Natural killer cell (primary cell): ENCODE results near the gene B4GALT2. TPM values are rescaled to one million over a fixed set of nuclear protein-coding genes. Genes with fewer than 3 reads are reported as not detected.

Experiments
- ATAC-seq, 3 donors: fragments of 150-1000 bp in 2 of 3; fragments of 200-7000 bp in 1 of 3; cut with Tn5 transposase; 1 replicate in 1 of 3; 2 replicates in 2 of 3; pipeline ENCODE4 v1.10.0; 2021; ENCODE audit warnings: mild to moderate bottlenecking in 2 of 3, moderate library complexity in 2 of 3
- DNase-seq, 2 donors: peaks; one replicate each; pipeline versions ENCODE4 v3.0.0 to v3.0.0-alpha.2; 2013 to 2021; ENCODE audit warnings: mixed read lengths in 1 of 2
- H3K27ac ChIP-seq: one replicate; pipeline ENCODE4 v1.5.1; 2013; ENCODE audit warnings: mild to moderate bottlenecking, low read length
- H3K27me3 ChIP-seq: one replicate; pipeline ENCODE4 v1.6.1; 2013; ENCODE audit warnings: low read length; ENCODE audit not compliant: control insufficient read depth, insufficient read depth
- H3K36me3 ChIP-seq: one replicate; pipeline ENCODE4 v1.6.1; 2013; ENCODE audit warnings: low read length; ENCODE audit not compliant: control insufficient read depth, insufficient read depth
- H3K4me1 ChIP-seq: one replicate; pipeline ENCODE4 v1.6.1; 2013; ENCODE audit warnings: low read length; ENCODE audit not compliant: control insufficient read depth, insufficient read depth
- H3K4me3 ChIP-seq: one replicate; pipeline ENCODE4 v1.5.1; 2013; ENCODE audit warnings: low read length
- H3K9me3 ChIP-seq: one replicate; pipeline ENCODE4 v1.6.1; 2013; ENCODE audit warnings: low read length; ENCODE audit not compliant: control insufficient read depth, insufficient read depth
- H3K27ac Mint-ChIP-seq, 2 donors: one replicate each; pipeline ENCODE4 v1.8.0; 2022; ENCODE audit warnings: mild to moderate bottlenecking in 2 of 2, mixed read lengths in 2 of 2, moderate library complexity in 1 of 2
- H3K27me3 Mint-ChIP-seq, 2 donors: one replicate each; pipeline ENCODE4 v1.8.0; 2022; ENCODE audit warnings: low read depth in 2 of 2, mixed read lengths in 2 of 2
- H3K36me3 Mint-ChIP-seq: one replicate; pipeline ENCODE4 v1.8.0; 2022; ENCODE audit warnings: mixed read lengths
- H3K4me1 Mint-ChIP-seq, 2 donors: one replicate each; pipeline ENCODE4 v1.8.0; 2022; ENCODE audit warnings: mixed read lengths in 2 of 2
- H3K4me3 Mint-ChIP-seq: one replicate; pipeline ENCODE4 v1.8.0; 2022; ENCODE audit warnings: mild to moderate bottlenecking, moderate library complexity, mixed read lengths
- H3K9me3 Mint-ChIP-seq, 2 donors: one replicate each; pipeline ENCODE4 v1.8.0; 2022; ENCODE audit warnings: mixed read lengths in 2 of 2
- WGBS: methylation state at CpG from one replicate; pipeline ENCODE4 v1.1.7; 2013; ENCODE audit warnings: missing lambda C conversion rate; ENCODE audit not compliant: insufficient coverage; 5-methylcytosine and 5-hydroxymethylcytosine counted together
- intact Hi-C: fragments of 100-400 bp; cut with micrococcal nuclease; formaldehyde crosslinking; loops from one replicate; pipeline ENCODE4 v1.14.2; 2022
- total RNA-seq, 4 donors: library from RNA; stranded (reverse); fragments of 120-200 nt in 1 of 4; gene quantifications; one replicate each; pipeline versions ENCODE4 v1.2.3 to v1.2.4, GENCODE V29; 2013 to 2022
- TF ChIP-seq, protein P1 (sequence below): fragments of 200-600 bp; IDR thresholded peaks from one replicate; pipeline ENCODE4 v1.8.0; 2022; ENCODE audit warnings: antibody characterized with exemption

Gene B4GALT2
- total RNA-seq, 3 donors from 2014 or later (not counting 1 experiment from before 2014, with no cell fraction given) = 1.5 to 5.5 (median 2.2) TPM

DNA sequence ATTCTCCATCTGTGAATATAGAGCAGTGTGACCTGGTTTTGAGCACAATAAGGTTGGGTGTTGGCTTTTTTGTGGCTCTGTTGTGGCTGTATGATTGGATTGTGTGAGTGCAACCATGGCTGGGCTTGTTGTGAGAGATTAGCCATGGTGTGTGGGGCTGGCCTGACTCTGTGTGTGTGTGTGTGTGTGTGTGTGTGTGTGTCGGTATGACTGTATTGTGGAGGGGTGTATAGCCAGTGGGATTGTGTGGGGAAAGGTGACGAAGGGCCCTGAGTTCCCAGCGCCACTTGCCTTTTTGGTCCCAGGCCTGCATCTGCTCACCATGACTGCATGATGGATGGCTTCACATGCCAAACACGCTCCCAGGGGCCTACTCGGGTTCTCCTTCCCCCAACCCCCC, 58.1 kb downstream of the B4GALT2 start:
- TF ChIP-seq, protein P1, sequence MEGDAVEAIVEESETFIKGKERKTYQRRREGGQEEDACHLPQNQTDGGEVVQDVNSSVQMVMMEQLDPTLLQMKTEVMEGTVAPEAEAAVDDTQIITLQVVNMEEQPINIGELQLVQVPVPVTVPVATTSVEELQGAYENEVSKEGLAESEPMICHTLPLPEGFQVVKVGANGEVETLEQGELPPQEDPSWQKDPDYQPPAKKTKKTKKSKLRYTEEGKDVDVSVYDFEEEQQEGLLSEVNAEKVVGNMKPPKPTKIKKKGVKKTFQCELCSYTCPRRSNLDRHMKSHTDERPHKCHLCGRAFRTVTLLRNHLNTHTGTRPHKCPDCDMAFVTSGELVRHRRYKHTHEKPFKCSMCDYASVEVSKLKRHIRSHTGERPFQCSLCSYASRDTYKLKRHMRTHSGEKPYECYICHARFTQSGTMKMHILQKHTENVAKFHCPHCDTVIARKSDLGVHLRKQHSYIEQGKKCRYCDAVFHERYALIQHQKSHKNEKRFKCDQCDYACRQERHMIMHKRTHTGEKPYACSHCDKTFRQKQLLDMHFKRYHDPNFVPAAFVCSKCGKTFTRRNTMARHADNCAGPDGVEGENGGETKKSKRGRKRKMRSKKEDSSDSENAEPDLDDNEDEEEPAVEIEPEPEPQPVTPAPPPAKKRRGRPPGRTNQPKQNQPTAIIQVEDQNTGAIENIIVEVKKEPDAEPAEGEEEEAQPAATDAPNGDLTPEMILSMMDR = no peak
- no peak overlapping the region for H3K4me3 Mint-ChIP-seq
- no peaks in the 10 kb centered on the region for H3K9me3 Mint-ChIP-seq
- DNase-seq (no peak), ATAC-seq (no peak)
- H3K27me3 Mint-ChIP-seq = peaks cover 4 to 6% of the 10 kb centered on the region in 2 donors
- Histone ChIP-seq H3K9me3 (no peaks in the 10 kb centered on the region), H3K36me3 (no peaks in the 10 kb centered on the region), H3K27ac (no peak overlapping the region), H3K4me3 (no peak overlapping the region), H3K27me3 (no peaks in the 10 kb centered on the region), H3K4me1 (no peaks in the 10 kb centered on the region)
- H3K36me3 Mint-ChIP-seq = no peaks in the 10 kb centered on the region
- intact Hi-C loops = no loop called here
- H3K4me1 Mint-ChIP-seq = no peaks in the 10 kb centered on the region
- WGBS = 67% methylated on average over 4 of the region's 5 CpGs
- no peak overlapping the region for H3K27ac Mint-ChIP-seq

DNA sequence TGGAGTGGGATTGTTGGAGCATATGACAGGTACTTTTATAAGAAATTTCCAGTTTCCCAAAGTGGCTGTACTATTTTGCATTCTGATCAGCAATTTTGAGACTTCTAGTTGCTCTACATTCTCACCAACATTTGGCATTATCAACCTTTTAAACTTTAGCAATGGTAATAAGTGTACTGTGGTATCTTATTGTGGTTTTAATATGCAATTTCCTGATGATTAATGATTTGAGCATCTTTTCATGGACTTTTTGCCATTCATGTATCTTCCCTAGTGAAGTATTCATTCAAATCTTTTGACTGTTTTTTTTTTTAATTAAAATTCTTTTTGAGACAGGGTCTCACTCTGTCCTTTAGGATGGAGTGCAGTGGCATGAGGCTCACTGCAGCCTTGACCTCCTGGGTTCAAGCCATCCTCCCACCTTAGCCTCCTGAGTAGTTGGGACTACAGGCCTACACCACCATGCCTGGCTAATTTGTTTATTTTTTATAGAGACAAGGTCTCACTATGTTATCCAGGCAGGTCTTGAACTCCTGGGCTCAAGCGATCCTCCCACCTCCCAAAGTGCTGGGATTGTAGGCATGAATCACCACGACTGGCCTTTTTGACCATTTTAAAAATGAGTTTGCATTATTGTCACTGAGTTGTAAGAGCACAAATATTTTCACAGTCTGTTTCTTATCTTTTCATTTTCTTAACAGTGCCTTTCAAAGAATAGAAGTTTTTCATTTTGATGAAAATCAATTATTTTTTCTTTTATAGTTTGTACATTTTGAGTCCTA, 60.1 kb downstream of the B4GALT2 start:
- no peak for ATAC-seq
- H3K27me3 ChIP-seq = no peaks in the 10 kb centered on the region
- no peak overlapping the region for H3K27ac ChIP-seq
- DNase-seq = no peak
- Mint-ChIP-seq H3K9me3 (no peaks in the 10 kb centered on the region), H3K4me3 (no peak overlapping the region), H3K27ac (no peak overlapping the region), H3K4me1 (no peaks in the 10 kb centered on the region), H3K27me3 (peaks cover 4 to 6% of the 10 kb centered on the region in 2 donors), H3K36me3 (no peaks in the 10 kb centered on the region)
- H3K4me3 ChIP-seq = no peak overlapping the region
- H3K4me1 ChIP-seq = no peaks in the 10 kb centered on the region
- 100% methylated on average over 2 of the region's 2 CpGs for WGBS
- TF ChIP-seq, protein P1 = no peak
- H3K9me3 ChIP-seq = no peaks in the 10 kb centered on the region
- H3K36me3 ChIP-seq = no peaks in the 10 kb centered on the region
- intact Hi-C loops = no loop called here

DNA sequence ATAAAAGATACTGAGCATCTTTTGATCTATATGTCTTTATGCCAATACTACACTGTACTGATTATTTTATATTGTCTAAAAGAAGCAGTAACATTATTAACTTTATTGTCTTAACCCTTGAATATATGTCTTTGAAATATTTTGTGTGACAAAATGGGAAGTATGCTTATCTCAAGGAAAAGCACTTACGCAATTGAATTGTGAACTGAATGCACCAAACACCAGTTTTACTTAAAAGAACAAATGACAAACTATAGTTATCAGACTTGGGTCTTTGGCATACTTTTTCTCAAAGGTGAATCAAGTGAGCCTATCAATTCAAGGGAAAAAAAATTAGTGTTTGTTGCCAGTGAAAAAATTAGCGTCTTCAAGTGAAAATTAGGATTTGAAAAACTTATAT, 61.4 kb downstream of the B4GALT2 start:
- H3K27ac Mint-ChIP-seq = no peak overlapping the region
- H3K36me3 ChIP-seq = no peaks in the 10 kb centered on the region

More for the DNA sequence above, 61.4 kb downstream of the B4GALT2 start:
- TF ChIP-seq, protein P1 = no peak
- intact Hi-C loops = no loop called here
- Histone ChIP-seq H3K9me3 (no peaks in the 10 kb centered on the region), H3K27me3 (no peaks in the 10 kb centered on the region), H3K4me3 (no peak overlapping the region), H3K27ac (no peak overlapping the region), H3K4me1 (no peaks in the 10 kb centered on the region)
- H3K9me3 Mint-ChIP-seq = no peaks in the 10 kb centered on the region
- H3K27me3 Mint-ChIP-seq = peaks cover 6 to 7% of the 10 kb centered on the region in 2 donors
- WGBS = 100% methylated on average over 1 of the region's 2 CpGs
- no peaks in the 10 kb centered on the region for H3K4me1 Mint-ChIP-seq
- no peak overlapping the region for H3K4me3 Mint-ChIP-seq
- ATAC-seq = no peak
- H3K36me3 Mint-ChIP-seq = no peaks in the 10 kb centered on the region
- DNase-seq = no peak

Other genes with a start within 250 kb of the B4GALT2 start
- 1 to 10 TPM in 1 of 3 donors, not detected in 2; 1.4 TPM for gene ARTN, start 45.4 kb upstream of the B4GALT2 start, total RNA-seq
- 10 to 100 TPM; 18.1 to 22.7 (median 18.4) TPM for gene IPO13, start 32.3 kb upstream of the B4GALT2 start, total RNA-seq
- gene DPH2, start 9.2 kb upstream of the B4GALT2 start, total RNA-seq = 10 to 100 TPM; 18.2 to 27.3 (median 18.8) TPM
- gene ATP6V0B, start 4.2 kb upstream of the B4GALT2 start, total RNA-seq = 100 to 1,000 TPM in 2 of 3 donors, 10 to 100 TPM in 1; 76.3 to 115 (median 113) TPM
- 1 to 10 TPM; 3.8 to 5.2 (median 3.9) TPM for gene CCDC24, start 12.4 kb downstream of the B4GALT2 start, total RNA-seq
- gene SLC6A9, start 52.3 kb downstream of the B4GALT2 start, total RNA-seq = under 1 TPM in 2 of 3 donors, not detected in 1; 0.29 to 0.55 TPM
- not detected for gene KLF17, start 139.6 kb downstream of the B4GALT2 start, total RNA-seq
- gene KLF18, start 162.4 kb downstream of the B4GALT2 start, total RNA-seq = not detected
- 10 to 100 TPM; 61.1 to 73.3 (median 67.3) TPM for gene DMAP1, start 234.3 kb downstream of the B4GALT2 start, total RNA-seq